Measurements from ENCODE around the gene SLC8A3.

The SLC8A3 gene

GRCh38 chr14:70019695-70020094 is 169.1 kb downstream of the SLC8A3 start:
- DNase-seq, result no peak

- no peak for DNase-seq
Observed at GRCh38 chr14:70018713-70019211, 170.0 kb downstream of the SLC8A3 start.

- DNase-seq, result no peak
Observed at GRCh38 chr14:70018230-70018629, 170.5 kb downstream of the SLC8A3 start.

- DNase-seq, result no peak
Observed at GRCh38 chr14:70014406-70015095, 174.2 kb downstream of the SLC8A3 start.

- no peak for DNase-seq
Observed at GRCh38 chr14:70013271-70013873, 175.4 kb downstream of the SLC8A3 start.

GRCh38 chr14:70011708-70012107 is 177.0 kb downstream of the SLC8A3 start:
- no peak for DNase-seq

GRCh38 chr14:70011098-70011497 is 177.7 kb downstream of the SLC8A3 start:
- DNase-seq, result no peak

GRCh38 chr14:70009961-70010360 is 178.8 kb downstream of the SLC8A3 start:
- no peak for DNase-seq

- no peak for DNase-seq
Observed at GRCh38 chr14:70008284-70009262, 180.2 kb downstream of the SLC8A3 start.

GRCh38 chr14:70006699-70007098 is 182.1 kb downstream of the SLC8A3 start:
- DNase-seq, result no peak

- no peak for DNase-seq
Observed at GRCh38 chr14:70005281-70005805, 183.4 kb downstream of the SLC8A3 start.

- DNase-seq, result no peak
Observed at GRCh38 chr14:70004791-70005190, 184.0 kb downstream of the SLC8A3 start.

- DNase-seq, result no peak
Observed at GRCh38 chr14:70002589-70003346, 186.0 kb downstream of the SLC8A3 start.

GRCh38 chr14:70000601-70001000 is 188.2 kb downstream of the SLC8A3 start:
- no peak for DNase-seq

GRCh38 chr14:69999261-69999674 is 189.5 kb downstream of the SLC8A3 start:
- no peak for DNase-seq

GRCh38 chr14:69997849-69998248 is 190.9 kb downstream of the SLC8A3 start:
- DNase-seq, result no peak

GRCh38 chr14:69996216-69996615 is 192.5 kb downstream of the SLC8A3 start:
- no peak for DNase-seq

Data from activated CD4-positive, CD25-positive, alpha-beta regulatory T cell (primary cell).